ENCODE data around the gene SPOP.
"Not testable (repeated sequence)": the region's sequence is repeated elsewhere in the genome, so short reads cannot be mapped to it uniquely, and the experiment has no call there.

SPOP gene

GRCh38 chr17:49571283-49571682, 106.6 kb downstream of the SPOP start:
- H3K4me1 Mint-ChIP-seq: peaks cover 10% of the 10 kb centered on the region
- H3K4me3 Mint-ChIP-seq: peak overlapping the region; percentile 27
- no peaks in the 10 kb centered on the region for H3K9me3 Mint-ChIP-seq
- H3K27me3 Mint-ChIP-seq: peaks cover 12% of the 10 kb centered on the region
- H3K36me3 Mint-ChIP-seq: no peaks in the 10 kb centered on the region
- H3K27ac Mint-ChIP-seq: no peak overlapping the region

DNA sequence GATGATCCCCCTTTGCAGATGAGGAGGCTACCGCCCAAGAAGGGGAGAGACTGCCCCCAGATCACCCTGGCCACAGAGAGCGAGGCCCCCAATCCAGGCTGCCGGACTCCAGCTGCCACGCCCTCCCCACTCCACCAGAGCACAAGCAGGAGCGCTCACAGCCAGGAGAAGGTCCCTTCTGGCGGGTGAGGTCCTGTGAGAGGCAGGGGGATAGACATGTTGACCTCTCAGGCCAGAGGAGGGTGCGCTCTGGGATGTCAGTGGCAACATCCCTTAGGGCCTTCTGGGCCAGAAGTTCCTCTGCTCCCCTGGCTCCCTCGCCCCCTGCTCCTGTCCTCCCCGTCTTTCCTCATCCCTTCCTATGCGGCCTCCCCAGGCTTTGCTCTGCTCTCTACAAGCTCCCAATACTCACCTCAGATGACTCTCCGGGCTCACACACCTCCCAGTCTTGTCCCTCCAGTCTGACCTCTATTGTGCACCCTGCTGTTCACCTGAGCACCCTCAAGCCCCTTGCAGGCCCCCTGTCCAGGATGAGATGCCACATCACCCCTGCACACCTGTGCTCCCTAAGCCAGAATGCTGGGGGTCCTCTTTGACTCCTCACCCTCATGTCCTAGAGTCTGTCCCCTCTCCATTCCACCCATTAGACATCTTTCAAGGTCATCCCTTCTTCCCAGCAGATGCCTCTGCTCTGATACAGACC, 107.2 kb downstream of the SPOP start:
- Mint-ChIP-seq H3K4me1 (peaks cover 13% of the 10 kb centered on the region), H3K27ac (peak overlapping the region; percentile 87), H3K27me3 (peaks cover 11% of the 10 kb centered on the region), H3K9me3 (no peaks in the 10 kb centered on the region), H3K36me3 (no peaks in the 10 kb centered on the region), H3K4me3 (peak overlapping the region; percentile 93)

- peaks cover 14% of the 10 kb centered on the region for H3K4me1 Mint-ChIP-seq
- H3K27me3 Mint-ChIP-seq, H3K27ac Mint-ChIP-seq, H3K36me3 Mint-ChIP-seq, H3K9me3 Mint-ChIP-seq, H3K4me3 Mint-ChIP-seq: not testable (repeated sequence)
Observed at GRCh38 chr17:49568695-49569047, 109.2 kb downstream of the SPOP start.

- H3K27ac Mint-ChIP-seq: no peak overlapping the region
- H3K27me3 Mint-ChIP-seq: peaks cover 1% of the 10 kb centered on the region
- peaks cover 14% of the 10 kb centered on the region for H3K4me1 Mint-ChIP-seq
- peak overlapping the region; percentile 61 for H3K4me3 Mint-ChIP-seq
- no peaks in the 10 kb centered on the region for H3K36me3 Mint-ChIP-seq
- H3K9me3 Mint-ChIP-seq: no peaks in the 10 kb centered on the region
Observed at GRCh38 chr17:49567871-49568694, 109.8 kb downstream of the SPOP start.

- H3K27ac Mint-ChIP-seq: no peak overlapping the region
- no peak overlapping the region for H3K4me3 Mint-ChIP-seq
- H3K4me1 Mint-ChIP-seq: peaks cover 14% of the 10 kb centered on the region
Observed at GRCh38 chr17:49567104-49567521, 110.8 kb downstream of the SPOP start.

GRCh38 chr17:49566668-49567071, 111.2 kb downstream of the SPOP start:
- H3K27ac Mint-ChIP-seq: no peak overlapping the region
- peaks cover 14% of the 10 kb centered on the region for H3K4me1 Mint-ChIP-seq
- no peaks in the 10 kb centered on the region for H3K9me3 Mint-ChIP-seq
- H3K27me3 Mint-ChIP-seq: no peaks in the 10 kb centered on the region
- no peak overlapping the region for H3K4me3 Mint-ChIP-seq
- no peaks in the 10 kb centered on the region for H3K36me3 Mint-ChIP-seq

More at GRCh38 chr17:49567104-49567521, 110.8 kb downstream of the SPOP start:
- H3K9me3 Mint-ChIP-seq: no peaks in the 10 kb centered on the region
- H3K36me3 Mint-ChIP-seq: no peaks in the 10 kb centered on the region
- H3K27me3 Mint-ChIP-seq: peaks cover 1% of the 10 kb centered on the region

DNA sequence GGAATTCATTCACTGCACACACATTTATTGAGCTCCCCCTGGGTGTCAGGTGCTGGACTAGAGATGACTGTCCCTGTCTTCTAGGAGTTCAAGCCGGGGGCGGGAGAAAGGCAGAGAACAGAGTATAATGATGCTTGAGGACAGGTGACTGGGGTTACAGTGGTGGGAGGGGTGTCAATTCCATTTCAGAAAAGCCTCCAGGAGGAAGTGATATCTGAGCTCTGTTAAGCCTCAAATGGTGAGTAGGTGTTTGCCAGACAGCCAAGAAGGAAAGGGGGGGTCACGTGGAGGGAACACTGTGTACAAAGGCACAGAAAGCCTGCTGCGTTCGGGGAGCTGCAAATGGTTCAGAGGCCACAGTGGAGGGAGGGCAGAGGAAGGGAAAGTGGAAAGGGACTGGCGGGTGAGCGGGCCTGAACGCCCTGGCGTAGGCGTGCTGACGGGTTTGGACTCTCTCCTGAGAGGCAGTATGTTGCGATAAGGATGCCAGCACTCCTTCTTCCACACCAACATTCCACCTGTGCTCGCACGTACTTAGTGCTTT, 111.9 kb downstream of the SPOP start:
- H3K9me3 Mint-ChIP-seq: no peaks in the 10 kb centered on the region
- no peaks in the 10 kb centered on the region for H3K36me3 Mint-ChIP-seq
- H3K4me3 Mint-ChIP-seq: no peak overlapping the region
- peaks cover 14% of the 10 kb centered on the region for H3K4me1 Mint-ChIP-seq
- H3K27ac Mint-ChIP-seq: no peak overlapping the region
- no peaks in the 10 kb centered on the region for H3K27me3 Mint-ChIP-seq

DNA sequence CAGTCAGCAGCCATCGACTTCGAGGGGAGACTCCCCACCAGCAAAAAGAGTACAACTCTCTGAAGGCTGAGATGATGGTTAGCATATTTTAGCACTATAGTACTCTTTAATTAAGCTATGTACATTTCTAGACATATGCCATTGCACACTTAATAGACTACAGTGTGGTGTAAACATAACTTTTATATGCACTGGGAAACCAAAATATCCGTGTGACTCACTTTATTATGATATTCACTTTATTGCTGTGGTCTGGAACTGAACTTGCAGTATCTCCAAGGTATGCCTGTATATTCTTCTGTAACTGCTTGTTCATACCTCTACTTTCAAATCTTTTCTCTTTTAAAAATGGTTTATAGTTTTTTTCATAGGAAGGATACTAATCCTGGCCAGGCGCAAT, 113.3 kb downstream of the SPOP start:
- Mint-ChIP-seq H3K4me1 (peaks cover 14% of the 10 kb centered on the region), H3K9me3 (no peaks in the 10 kb centered on the region), H3K4me3 (no peak overlapping the region), H3K36me3 (no peaks in the 10 kb centered on the region), H3K27me3 (no peaks in the 10 kb centered on the region), H3K27ac (no peak overlapping the region)

DNA sequence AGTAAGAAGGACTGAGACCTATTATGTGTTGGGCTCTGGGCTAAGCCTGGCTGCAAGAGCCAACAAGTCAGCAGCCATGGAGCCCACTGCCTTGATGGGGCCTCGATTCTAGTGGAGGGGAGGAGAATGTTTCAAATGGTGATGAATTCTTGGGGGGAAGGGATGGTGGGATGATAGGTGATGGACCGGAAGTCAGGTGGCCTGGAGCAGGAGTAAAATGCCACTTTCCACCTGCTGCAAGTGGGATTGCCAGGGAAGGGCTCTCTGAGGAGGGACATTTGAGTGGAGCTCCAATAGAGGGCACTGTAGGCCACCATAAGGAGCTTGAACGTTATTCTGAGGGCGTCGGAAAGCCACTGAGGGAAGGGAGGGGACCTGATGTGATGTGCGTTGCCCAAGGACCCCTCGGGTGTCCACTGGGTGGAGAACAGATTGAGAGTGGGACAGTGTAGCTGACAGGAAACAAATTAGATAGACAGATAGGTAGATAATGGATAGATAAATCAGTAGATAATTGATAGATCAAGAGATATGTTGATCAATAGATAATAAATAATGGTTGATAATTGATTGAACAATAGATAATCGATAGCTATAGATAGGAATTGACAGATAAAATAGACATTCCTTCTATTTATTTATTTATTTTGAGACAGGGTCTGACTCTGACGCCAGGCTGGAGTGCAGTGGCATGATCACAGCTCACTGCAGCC, 120.4 kb downstream of the SPOP start:
- H3K9me3 Mint-ChIP-seq: no peaks in the 10 kb centered on the region
- H3K4me3 Mint-ChIP-seq: no peak overlapping the region
- peaks cover 2% of the 10 kb centered on the region for H3K27me3 Mint-ChIP-seq
- H3K4me1 Mint-ChIP-seq: peaks cover 10% of the 10 kb centered on the region
- peak overlapping the region; percentile 37 for H3K27ac Mint-ChIP-seq
- no peaks in the 10 kb centered on the region for H3K36me3 Mint-ChIP-seq

DNA sequence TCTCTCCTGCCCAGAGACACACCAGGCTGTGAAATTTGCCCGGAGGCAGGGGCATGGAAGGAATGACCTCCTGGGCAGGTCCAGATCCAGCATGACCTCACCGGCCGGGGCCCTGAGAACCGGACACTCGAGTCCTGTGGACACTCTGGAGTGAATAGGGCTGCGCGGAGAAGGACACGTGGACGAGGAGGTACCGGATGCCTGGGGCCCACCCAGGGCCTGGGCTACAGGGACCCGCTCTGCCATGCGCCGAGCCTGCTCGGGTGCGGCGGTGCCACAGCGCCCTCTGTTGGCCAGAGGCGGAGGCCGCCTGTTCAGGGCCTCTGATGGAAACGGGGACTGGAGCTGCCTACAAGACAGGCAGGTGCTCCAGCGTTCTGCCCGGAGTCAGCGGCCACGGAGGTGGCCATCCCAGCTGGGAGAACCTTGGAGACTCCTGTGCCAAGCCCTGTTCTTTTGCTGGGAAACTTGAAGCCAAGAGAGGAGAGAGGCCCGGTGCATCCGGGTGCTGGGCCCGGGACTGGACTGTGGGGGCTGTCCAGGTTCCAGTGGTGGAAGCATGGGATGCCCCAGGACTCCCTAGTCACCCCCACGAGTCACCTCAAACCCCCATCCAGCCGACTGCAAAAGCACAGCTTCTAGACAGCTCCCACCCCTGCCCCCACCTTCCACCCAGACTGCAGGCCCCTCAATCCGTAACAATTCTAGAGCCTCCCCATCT, 121.5 kb downstream of the SPOP start:
- H3K36me3 Mint-ChIP-seq: no peaks in the 10 kb centered on the region
- no peaks in the 10 kb centered on the region for H3K9me3 Mint-ChIP-seq
- H3K27ac Mint-ChIP-seq: no peak overlapping the region
- peaks cover 10% of the 10 kb centered on the region for H3K4me1 Mint-ChIP-seq
- no peak overlapping the region for H3K4me3 Mint-ChIP-seq
- H3K27me3 Mint-ChIP-seq: peaks cover 2% of the 10 kb centered on the region

- Mint-ChIP-seq H3K4me1 (peaks cover 10% of the 10 kb centered on the region), H3K36me3 (no peaks in the 10 kb centered on the region), H3K9me3 (no peaks in the 10 kb centered on the region), H3K27me3 (peaks cover 2% of the 10 kb centered on the region), H3K27ac (no peak overlapping the region), H3K4me3 (no peak overlapping the region)
Observed at GRCh38 chr17:49555495-49556222, 122.2 kb downstream of the SPOP start.

DNA sequence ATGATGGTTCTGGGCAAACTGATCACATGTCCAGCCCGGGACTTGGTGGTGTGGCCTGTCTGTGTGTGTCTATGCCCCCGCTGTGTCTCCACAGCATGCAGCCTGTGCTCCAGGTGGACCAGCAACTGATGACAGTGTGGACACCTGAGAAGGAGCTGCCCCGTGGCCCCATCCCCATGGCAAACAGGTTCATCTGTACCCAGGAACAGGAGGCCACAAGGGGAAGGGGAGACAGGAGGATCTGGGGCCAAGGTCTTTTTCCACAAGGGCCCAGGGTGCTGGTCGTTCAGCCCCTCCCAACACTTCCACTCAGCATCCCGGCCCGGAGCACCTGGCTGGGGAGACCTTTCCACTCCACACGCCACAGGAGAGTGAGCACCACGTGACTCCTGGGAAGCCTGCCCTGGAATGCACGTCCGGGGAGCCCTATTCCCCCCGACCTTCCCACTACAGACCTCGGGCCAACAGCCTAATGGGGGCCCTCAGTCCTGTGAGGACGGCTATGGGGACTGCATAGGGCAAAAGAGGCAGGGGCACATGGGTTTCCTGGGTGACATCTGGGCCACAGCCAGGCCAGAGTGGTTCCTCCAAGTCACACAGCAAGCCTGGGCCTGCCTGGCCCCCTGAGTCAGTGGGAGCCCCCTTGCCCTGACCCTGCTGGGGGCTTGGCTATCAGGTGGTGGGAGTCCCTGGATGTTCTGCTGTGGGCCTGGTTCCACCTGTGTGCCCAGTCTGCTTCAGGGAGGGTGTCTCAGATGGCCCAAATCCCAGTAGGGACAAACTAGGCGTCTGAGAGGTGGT, 123.0 kb downstream of the SPOP start:
- Mint-ChIP-seq H3K27me3 (peaks cover 2% of the 10 kb centered on the region), H3K9me3 (no peaks in the 10 kb centered on the region), H3K36me3 (no peaks in the 10 kb centered on the region), H3K4me3 (no peak overlapping the region), H3K4me1 (peaks cover 10% of the 10 kb centered on the region), H3K27ac (no peak overlapping the region)

- no peaks in the 10 kb centered on the region for H3K36me3 Mint-ChIP-seq
- H3K27ac Mint-ChIP-seq: no peak overlapping the region
- no peaks in the 10 kb centered on the region for H3K9me3 Mint-ChIP-seq
- H3K4me3 Mint-ChIP-seq: no peak overlapping the region
- peaks cover 10% of the 10 kb centered on the region for H3K4me1 Mint-ChIP-seq
- H3K27me3 Mint-ChIP-seq: peaks cover 2% of the 10 kb centered on the region
Observed at GRCh38 chr17:49553676-49554335, 124.1 kb downstream of the SPOP start.
